GM19455 (cell line): ENCODE data around the gene COPZ2.
A peak's percentile ranks its signal among the peaks of the same experiment; 100 is the strongest.
"Not testable (repeated sequence)": the region's sequence is repeated elsewhere in the genome, so short reads cannot be mapped to it uniquely, and the experiment has no call there.

Source experiments
- ATAC-seq: cut with Tn5 transposase; IDR thresholded peaks from one replicate; pipeline ENCODE4 v1.9.1; 2021; ENCODE audit not compliant: unreplicated experiment

The COPZ2 gene

GRCh38 chr17:48031966-48032365 is 5.6 kb downstream of the COPZ2 start:
- ATAC-seq, result no peak

GRCh38 chr17:48030531-48030930 is 7.1 kb downstream of the COPZ2 start:
- no peak for ATAC-seq

GRCh38 chr17:48028736-48029135 is 8.9 kb downstream of the COPZ2 start:
- ATAC-seq, result no peak

- ATAC-seq, result no peak
These were observed 10.1 kb downstream of the COPZ2 start for GRCh38 chr17:48027322-48027981.

- no peak for ATAC-seq
These were observed 10.9 kb downstream of the COPZ2 start for GRCh38 chr17:48026502-48027321.

- no peak for ATAC-seq
These were observed 11.6 kb downstream of the COPZ2 start for GRCh38 chr17:48025904-48026501.

- ATAC-seq, result peak; percentile 81
These were observed 12.3 kb downstream of the COPZ2 start for GRCh38 chr17:48025040-48025903.

GRCh38 chr17:48024149-48025039 is 13.2 kb downstream of the COPZ2 start:
- no peak for ATAC-seq

GRCh38 chr17:48023400-48024148 is 14.0 kb downstream of the COPZ2 start:
- ATAC-seq, result no peak

GRCh38 chr17:48022901-48023300 is 14.7 kb downstream of the COPZ2 start:
- ATAC-seq, result no peak

GRCh38 chr17:48021934-48022333 is 15.7 kb downstream of the COPZ2 start:
- no peak for ATAC-seq

GRCh38 chr17:48017817-48018158 is 19.8 kb downstream of the COPZ2 start:
- ATAC-seq, result not testable (repeated sequence)

GRCh38 chr17:48016112-48016511 is 21.5 kb downstream of the COPZ2 start:
- ATAC-seq, result no peak

GRCh38 chr17:48014595-48015111 is 22.9 kb downstream of the COPZ2 start:
- no peak for ATAC-seq

GRCh38 chr17:48013876-48014594 is 23.6 kb downstream of the COPZ2 start:
- no peak for ATAC-seq

- no peak for ATAC-seq
These were observed 24.9 kb downstream of the COPZ2 start for GRCh38 chr17:48012654-48013053.

- ATAC-seq, result no peak
These were observed 25.5 kb downstream of the COPZ2 start for GRCh38 chr17:48012151-48012520.

GRCh38 chr17:48011405-48012150 is 26.0 kb downstream of the COPZ2 start:
- ATAC-seq, result no peak
